ENCODE results near the gene TRMT112. TPM values are rescaled to one million over a fixed set of nuclear protein-coding genes. Genes with fewer than 3 reads are reported as not detected.
A peak's percentile ranks its signal among the peaks of the same experiment; 100 is the strongest.

TRMT112 gene
- polyA plus RNA-seq, 2 of the 4 experiments (the other 2 are of a cell fraction), result 363 to 440 TPM

DNA sequence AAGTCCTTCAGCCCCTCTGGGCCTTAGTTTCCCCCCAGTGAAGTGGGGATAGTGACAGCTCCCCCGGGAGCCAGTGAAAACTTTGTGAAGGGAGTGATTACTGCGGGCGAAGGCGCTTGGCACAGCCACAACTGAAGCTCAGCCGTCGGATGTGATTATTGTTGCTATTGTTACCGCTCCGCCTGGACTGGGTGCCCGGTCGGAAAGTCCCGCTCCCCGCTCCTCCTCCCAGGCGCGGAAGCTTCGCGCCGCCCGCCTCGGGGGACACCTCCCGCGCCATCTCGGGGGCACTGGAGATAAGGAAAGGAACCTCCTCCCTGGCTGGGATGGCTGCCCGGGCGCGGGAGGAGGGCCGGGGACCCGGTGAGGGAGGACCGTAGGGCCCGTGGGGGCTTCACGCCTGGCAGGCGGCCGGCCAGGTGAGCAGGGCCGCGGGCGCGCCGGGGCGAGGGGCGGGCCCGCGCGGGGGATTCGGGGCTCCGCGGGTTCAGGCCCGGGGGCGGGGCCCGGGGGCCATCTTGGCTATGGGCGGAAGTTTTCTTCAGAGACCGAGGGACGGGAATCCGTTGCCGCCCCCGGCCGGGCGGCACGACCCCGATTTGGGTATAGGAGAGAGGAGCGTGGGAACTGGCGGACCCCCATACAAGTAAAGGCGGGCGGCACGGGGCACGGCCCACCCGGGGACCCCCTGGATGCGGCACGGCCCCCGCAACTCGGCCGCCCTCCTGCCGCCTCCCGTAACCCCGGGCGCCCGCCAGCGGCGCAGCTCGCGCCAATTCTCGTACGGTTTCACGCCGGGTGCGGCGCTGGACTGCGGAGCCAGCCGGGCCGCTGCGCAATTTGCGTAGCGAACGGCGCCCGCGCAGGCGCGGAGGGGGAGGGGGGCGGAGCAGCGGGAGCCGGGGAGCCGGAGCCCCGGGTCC is 32.1 kb downstream of the TRMT112 start, which contains the start of gene GPR137 (continued):
- TF ChIP-seq, protein P1, sequence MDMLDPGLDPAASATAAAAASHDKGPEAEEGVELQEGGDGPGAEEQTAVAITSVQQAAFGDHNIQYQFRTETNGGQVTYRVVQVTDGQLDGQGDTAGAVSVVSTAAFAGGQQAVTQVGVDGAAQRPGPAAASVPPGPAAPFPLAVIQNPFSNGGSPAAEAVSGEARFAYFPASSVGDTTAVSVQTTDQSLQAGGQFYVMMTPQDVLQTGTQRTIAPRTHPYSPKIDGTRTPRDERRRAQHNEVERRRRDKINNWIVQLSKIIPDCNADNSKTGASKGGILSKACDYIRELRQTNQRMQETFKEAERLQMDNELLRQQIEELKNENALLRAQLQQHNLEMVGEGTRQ (IDR thresholded peaks at IDR 0.05), result no peak
- TF ChIP-seq NR3C1 (IDR thresholded peaks at IDR 0.05) (no peak), ESRRA (IDR thresholded peaks at IDR 0.05; ENCODE audit: borderline replicate concordance, low read length) (peak; percentile 65; the same call in 1 of the 2 replicates), CHD4 (IDR thresholded peaks at IDR 0.05; ENCODE audit: borderline replicate concordance) (no peak), KDM1A (IDR thresholded peaks at IDR 0.05; ENCODE audit: low read depth) (no peak), SMC3 (IDR thresholded peaks at IDR 0.05) (no peak), RNF2 (IDR thresholded peaks at IDR 0.05; ENCODE audit: borderline replicate concordance, low read depth) (no peak), HMGXB4 (CRISPR knock-in tag; IDR thresholded peaks at IDR 0.05; ENCODE audit: borderline replicate concordance) (no peak), EHMT2 (IDR thresholded peaks at IDR 0.05; ENCODE audit: low read depth) (no peak), HOXA7 (CRISPR knock-in tag; IDR thresholded peaks at IDR 0.05) (no peak), TFCP2L1 (CRISPR knock-in tag; IDR thresholded peaks at IDR 0.05) (no peak), JUN (IDR thresholded peaks at IDR 0.05) (peak in 1 of 2 experiments; percentile 64; a peak in 3 of 5 replicates), SREBF2 (IDR thresholded peaks at IDR 0.05) (no peak), MAFK (IDR thresholded peaks at IDR 0.05; ENCODE audit: partially characterized antibody) (no peak), NPAS2 (CRISPR knock-in tag; IDR thresholded peaks at IDR 0.05; ENCODE audit: borderline replicate concordance) (no peak), NFE2L2 (conservative IDR thresholded peaks at IDR 0.05; ENCODE audit: low read length) (no peak), ZSCAN20 (CRISPR knock-in tag; IDR thresholded peaks at IDR 0.05) (no peak), KDM5A (IDR thresholded peaks at IDR 0.05) (no peak), JUNB (IDR thresholded peaks at IDR 0.05) (no peak), MYC (IDR thresholded peaks at IDR 0.05; ENCODE audit: borderline replicate concordance, low read length) (no peak), CBX2 (IDR thresholded peaks at IDR 0.05; ENCODE audit: borderline replicate concordance, low read depth) (no peak), MAZ (IDR thresholded peaks at IDR 0.05; ENCODE audit: borderline replicate concordance, low read depth, low read length) (no peak), RCOR1 (IDR thresholded peaks at IDR 0.05; ENCODE audit: low read depth, low read length) (no peak), ELK1 (IDR thresholded peaks at IDR 0.05; ENCODE audit: low read depth, low read length) (no peak), CBX8 (IDR thresholded peaks at IDR 0.05) (no peak), CHD2 (IDR thresholded peaks at IDR 0.05; ENCODE audit: low read length, partially characterized antibody) (no peak), EP300 (IDR thresholded peaks at IDR 0.05) (no peak), POLR2A (IDR thresholded peaks at IDR 0.05; ENCODE audit: low read length) (peak; percentile 38), ZNF302 (CRISPR knock-in tag; IDR thresholded peaks at IDR 0.05) (no peak)
- TF ChIP-seq, protein P2, sequence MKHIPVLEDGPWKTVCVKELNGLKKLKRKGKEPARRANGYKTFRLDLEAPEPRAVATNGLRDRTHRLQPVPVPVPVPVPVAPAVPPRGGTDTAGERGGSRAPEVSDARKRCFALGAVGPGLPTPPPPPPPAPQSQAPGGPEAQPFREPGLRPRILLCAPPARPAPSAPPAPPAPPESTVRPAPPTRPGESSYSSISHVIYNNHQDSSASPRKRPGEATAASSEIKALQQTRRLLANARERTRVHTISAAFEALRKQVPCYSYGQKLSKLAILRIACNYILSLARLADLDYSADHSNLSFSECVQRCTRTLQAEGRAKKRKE (CRISPR knock-in tag; IDR thresholded peaks at IDR 0.05; ENCODE audit: low read depth), result no peak
- TF ChIP-seq, protein P3, sequence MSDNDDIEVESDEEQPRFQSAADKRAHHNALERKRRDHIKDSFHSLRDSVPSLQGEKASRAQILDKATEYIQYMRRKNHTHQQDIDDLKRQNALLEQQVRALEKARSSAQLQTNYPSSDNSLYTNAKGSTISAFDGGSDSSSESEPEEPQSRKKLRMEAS (IDR thresholded peaks at IDR 0.05), result peak; percentile 50
- TF ChIP-seq, protein P4, sequence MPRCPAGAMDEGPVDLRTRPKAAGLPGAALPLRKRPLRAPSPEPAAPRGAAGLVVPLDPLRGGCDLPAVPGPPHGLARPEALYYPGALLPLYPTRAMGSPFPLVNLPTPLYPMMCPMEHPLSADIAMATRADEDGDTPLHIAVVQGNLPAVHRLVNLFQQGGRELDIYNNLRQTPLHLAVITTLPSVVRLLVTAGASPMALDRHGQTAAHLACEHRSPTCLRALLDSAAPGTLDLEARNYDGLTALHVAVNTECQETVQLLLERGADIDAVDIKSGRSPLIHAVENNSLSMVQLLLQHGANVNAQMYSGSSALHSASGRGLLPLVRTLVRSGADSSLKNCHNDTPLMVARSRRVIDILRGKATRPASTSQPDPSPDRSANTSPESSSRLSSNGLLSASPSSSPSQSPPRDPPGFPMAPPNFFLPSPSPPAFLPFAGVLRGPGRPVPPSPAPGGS (IDR thresholded peaks at IDR 0.05), result no peak; the same call in 2 of the 3 replicates
- TF ChIP-seq, protein P5, sequence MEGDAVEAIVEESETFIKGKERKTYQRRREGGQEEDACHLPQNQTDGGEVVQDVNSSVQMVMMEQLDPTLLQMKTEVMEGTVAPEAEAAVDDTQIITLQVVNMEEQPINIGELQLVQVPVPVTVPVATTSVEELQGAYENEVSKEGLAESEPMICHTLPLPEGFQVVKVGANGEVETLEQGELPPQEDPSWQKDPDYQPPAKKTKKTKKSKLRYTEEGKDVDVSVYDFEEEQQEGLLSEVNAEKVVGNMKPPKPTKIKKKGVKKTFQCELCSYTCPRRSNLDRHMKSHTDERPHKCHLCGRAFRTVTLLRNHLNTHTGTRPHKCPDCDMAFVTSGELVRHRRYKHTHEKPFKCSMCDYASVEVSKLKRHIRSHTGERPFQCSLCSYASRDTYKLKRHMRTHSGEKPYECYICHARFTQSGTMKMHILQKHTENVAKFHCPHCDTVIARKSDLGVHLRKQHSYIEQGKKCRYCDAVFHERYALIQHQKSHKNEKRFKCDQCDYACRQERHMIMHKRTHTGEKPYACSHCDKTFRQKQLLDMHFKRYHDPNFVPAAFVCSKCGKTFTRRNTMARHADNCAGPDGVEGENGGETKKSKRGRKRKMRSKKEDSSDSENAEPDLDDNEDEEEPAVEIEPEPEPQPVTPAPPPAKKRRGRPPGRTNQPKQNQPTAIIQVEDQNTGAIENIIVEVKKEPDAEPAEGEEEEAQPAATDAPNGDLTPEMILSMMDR (IDR thresholded peaks at IDR 0.05), result no peak

Data from A549 (cell line).